ENCODE data around the gene DPP4.

DNA sequence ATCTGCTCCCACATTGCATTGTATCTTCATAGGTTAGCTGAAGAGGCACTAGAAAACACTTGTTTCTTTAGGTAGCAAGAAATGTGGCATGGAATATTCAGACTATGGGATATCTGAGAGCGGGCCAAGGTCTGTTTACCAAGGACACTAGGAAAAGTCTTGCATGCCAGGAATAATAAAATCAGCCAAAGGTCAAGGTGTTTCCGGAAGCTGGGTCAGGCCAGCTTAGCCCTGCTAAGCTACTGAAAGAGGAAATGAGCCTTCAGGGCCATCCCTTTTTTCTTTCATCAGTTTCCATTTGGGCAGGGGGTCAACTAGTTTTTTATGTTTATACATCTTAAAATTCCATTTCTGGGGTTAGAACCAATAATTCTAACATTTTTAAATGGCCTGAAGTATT, 101.1 kb downstream of the DPP4 start:
- TF ChIP-seq EZH2phosphoT487 (IDR thresholded peaks at IDR 0.05; ENCODE audit: low read depth): no peak
- TF ChIP-seq, protein P1, sequence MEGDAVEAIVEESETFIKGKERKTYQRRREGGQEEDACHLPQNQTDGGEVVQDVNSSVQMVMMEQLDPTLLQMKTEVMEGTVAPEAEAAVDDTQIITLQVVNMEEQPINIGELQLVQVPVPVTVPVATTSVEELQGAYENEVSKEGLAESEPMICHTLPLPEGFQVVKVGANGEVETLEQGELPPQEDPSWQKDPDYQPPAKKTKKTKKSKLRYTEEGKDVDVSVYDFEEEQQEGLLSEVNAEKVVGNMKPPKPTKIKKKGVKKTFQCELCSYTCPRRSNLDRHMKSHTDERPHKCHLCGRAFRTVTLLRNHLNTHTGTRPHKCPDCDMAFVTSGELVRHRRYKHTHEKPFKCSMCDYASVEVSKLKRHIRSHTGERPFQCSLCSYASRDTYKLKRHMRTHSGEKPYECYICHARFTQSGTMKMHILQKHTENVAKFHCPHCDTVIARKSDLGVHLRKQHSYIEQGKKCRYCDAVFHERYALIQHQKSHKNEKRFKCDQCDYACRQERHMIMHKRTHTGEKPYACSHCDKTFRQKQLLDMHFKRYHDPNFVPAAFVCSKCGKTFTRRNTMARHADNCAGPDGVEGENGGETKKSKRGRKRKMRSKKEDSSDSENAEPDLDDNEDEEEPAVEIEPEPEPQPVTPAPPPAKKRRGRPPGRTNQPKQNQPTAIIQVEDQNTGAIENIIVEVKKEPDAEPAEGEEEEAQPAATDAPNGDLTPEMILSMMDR (IDR thresholded peaks at IDR 0.05; ENCODE audit: low read depth, low read length): no peak
